MCF 10A (cell line): ENCODE data around the gene PCSK5. TPM values are rescaled to one million over a fixed set of nuclear protein-coding genes. Genes with fewer than 3 reads are reported as not detected.
"Not testable (repeated sequence)": the region's sequence is repeated elsewhere in the genome, so short reads cannot be mapped to it uniquely, and the experiment has no call there.

ENCODE experiments used
- BruUV-seq: library from RNA; stranded (reverse); fragments of 400-500 nt; replicated peaks from 2 replicates; lab custom pipeline; 2021; lab: Mats Ljungman, UMichigan
- CTCF ChIA-PET: fragments of 300-600 bp; sonication (Branson Sonifier 250); formaldehyde crosslinking; extraction: SDS; loops from one replicate; lab custom pipeline; 2021; ENCODE audit warnings: antibody characterized with exemption, inconsistent platforms; lab: Yijun Ruan, JAX
- POLR2A ChIA-PET: fragments of 300-600, 350-650 bp; sonication (Branson Sonifier 250); formaldehyde crosslinking; extraction: SDS; loops from one replicate; lab custom pipeline; 2020; ENCODE audit warnings: antibody characterized with exemption, inconsistent platforms; lab: Yijun Ruan, JAX
- DNase-seq: peaks from one replicate; pipeline ENCODE4 v3.0.0-alpha.2; 2018; ENCODE audit not compliant: unreplicated experiment
- H3K27ac Mint-ChIP-seq: one replicate; pipeline ENCODE4 v1.8.0; 2022; ENCODE audit warnings: mild to moderate bottlenecking, low read depth, mixed read lengths; ENCODE audit not compliant: unreplicated experiment
- H3K27me3 Mint-ChIP-seq: one replicate; pipeline ENCODE4 v1.8.0; 2022; ENCODE audit warnings: mixed read lengths; ENCODE audit not compliant: insufficient read depth, unreplicated experiment
- H3K36me3 Mint-ChIP-seq: one replicate; pipeline ENCODE4 v1.8.0; 2022; ENCODE audit warnings: mild to moderate bottlenecking, moderate library complexity, mixed read lengths; ENCODE audit not compliant: insufficient read depth, unreplicated experiment
- H3K4me1 Mint-ChIP-seq: one replicate; pipeline ENCODE4 v1.8.0; 2022; ENCODE audit warnings: mixed read lengths; ENCODE audit not compliant: insufficient read depth, unreplicated experiment
- H3K4me3 Mint-ChIP-seq: one replicate; pipeline ENCODE4 v1.8.0; 2022; ENCODE audit warnings: mild to moderate bottlenecking, moderate library complexity, mixed read lengths; ENCODE audit not compliant: unreplicated experiment
- H3K9me3 Mint-ChIP-seq: one replicate; pipeline ENCODE4 v1.8.0; 2022; ENCODE audit warnings: mixed read lengths; ENCODE audit not compliant: unreplicated experiment
- CTCF ChIP-seq: fragments of 200-600 bp; IDR thresholded peaks from one replicate; pipeline ENCODE4 v1.8.0; 2022; ENCODE audit warnings: antibody characterized with exemption, mild to moderate bottlenecking; ENCODE audit not compliant: unreplicated experiment
- intact Hi-C: fragments of 100-400 bp; cut with micrococcal nuclease; formaldehyde crosslinking; loops from 2 replicates; pipeline ENCODE4 v1.14.1; 2022
- total RNA-seq: library from RNA; stranded (reverse); gene quantifications from 2 replicates; pipeline ENCODE4 v1.2.3, GENCODE V29; 2022

Gene PCSK5
- total RNA-seq, 1 experiment from 2014 or later = not detected

GRCh38 chr9:75895112-75895511, 4.6 kb downstream of the PCSK5 start:
- Mint-ChIP-seq H3K4me3 (no peak overlapping the region), H3K27me3 (peaks cover 28% of the 10 kb centered on the region), H3K9me3 (no peaks in the 10 kb centered on the region), H3K4me1 (peaks cover 7% of the 10 kb centered on the region), H3K27ac (no peak overlapping the region), H3K36me3 (no peaks in the 10 kb centered on the region)
- intact Hi-C loops = loop anchor here (10.0 kb wide), 1 partner anchor 410 kb away; no protein-coding TSS in a partner anchor
- no TSS peak for BruUV-seq
- CTCF ChIA-PET = interaction anchor here (0.5 to 1.2 kb wide), 5 partner anchors 102 to 965 kb away, joined by 3 to 4 read pairs (median 3); no protein-coding TSS in a partner anchor
- POLR2A ChIA-PET = interaction anchor here (0.6 kb wide), 1 partner anchor 90 kb away, joined by 3 read pairs; no protein-coding TSS in a partner anchor
- DNase-seq = no peak
- TF ChIP-seq CTCF = no peak

GRCh38 chr9:75896193-75896592, 5.7 kb downstream of the PCSK5 start:
- BruUV-seq = no TSS peak
- Mint-ChIP-seq H3K9me3 (peaks cover 7% of the 10 kb centered on the region), H3K4me3 (no peak overlapping the region), H3K27ac (no peak overlapping the region), H3K27me3 (peaks cover 26% of the 10 kb centered on the region), H3K4me1 (peaks cover 7% of the 10 kb centered on the region), H3K36me3 (no peaks in the 10 kb centered on the region)
- CTCF ChIA-PET = interaction anchor here (1.2 kb wide), 1 partner anchor 406 kb away, joined by 4 read pairs; no protein-coding TSS in a partner anchor
- intact Hi-C loops = loop anchor here (10.0 kb wide), 1 partner anchor 409 kb away; no protein-coding TSS in a partner anchor
- DNase-seq = no peak
- no peak for TF ChIP-seq CTCF
- POLR2A ChIA-PET = no interaction called here

- H3K27me3 Mint-ChIP-seq, CTCF ChIA-PET, POLR2A ChIA-PET, H3K4me3 Mint-ChIP-seq, intact Hi-C loops, DNase-seq, H3K27ac Mint-ChIP-seq, BruUV-seq, H3K36me3 Mint-ChIP-seq, H3K4me1 Mint-ChIP-seq, H3K9me3 Mint-ChIP-seq: not testable (repeated sequence)
Measured at GRCh38 chr9:75900893-75901524, 10.5 kb downstream of the PCSK5 start.

- intact Hi-C loops = no loop called here
- no TSS peak for BruUV-seq
- no peak overlapping the region for H3K4me3 Mint-ChIP-seq
- ChIA-PET CTCF (no interaction called here), POLR2A (no interaction called here)
- peaks cover 31% of the 10 kb centered on the region for H3K9me3 Mint-ChIP-seq
- H3K4me1 Mint-ChIP-seq = no peaks in the 10 kb centered on the region
- H3K36me3 Mint-ChIP-seq = no peaks in the 10 kb centered on the region
- peak; percentile 69 for DNase-seq
- no peaks in the 10 kb centered on the region for H3K27me3 Mint-ChIP-seq
- TF ChIP-seq CTCF = no peak
- H3K27ac Mint-ChIP-seq = no peak overlapping the region
Measured at GRCh38 chr9:75903785-75904360, 13.4 kb downstream of the PCSK5 start.
